HUES6 (cell line): Measurements from ENCODE around the gene KCNK4.

ENCODE experiments used
- H3K27ac ChIP-seq: 2 replicates; pipeline ENCODE4 v1.7.0; 2013; ENCODE audit warnings: low read depth, mild to moderate bottlenecking, low read length, inconsistent platforms
- H3K27me3 ChIP-seq: 2 replicates; pipeline ENCODE4 v1.6.1; 2013; ENCODE audit warnings: low read length; ENCODE audit not compliant: control insufficient read depth, insufficient read depth
- H3K36me3 ChIP-seq: 2 replicates; pipeline ENCODE4 v1.6.1; 2013; ENCODE audit warnings: low read length; ENCODE audit not compliant: control insufficient read depth, insufficient read depth
- H3K4me1 ChIP-seq: 2 replicates; pipeline ENCODE4 v1.6.1; 2013; ENCODE audit warnings: low read length; ENCODE audit not compliant: control insufficient read depth, insufficient read depth
- H3K4me3 ChIP-seq: 2 replicates; pipeline ENCODE4 v1.5.1; 2013; ENCODE audit warnings: low read depth, low read length
- H3K9ac ChIP-seq: one replicate; pipeline ENCODE4 v1.6.1; 2013; ENCODE audit warnings: mild to moderate bottlenecking, low read length
- H3K9me3 ChIP-seq: 2 replicates; pipeline ENCODE4 v1.6.1; 2013; ENCODE audit warnings: low read depth, low read length; ENCODE audit not compliant: control insufficient read depth, insufficient read depth

The KCNK4 gene

DNA sequence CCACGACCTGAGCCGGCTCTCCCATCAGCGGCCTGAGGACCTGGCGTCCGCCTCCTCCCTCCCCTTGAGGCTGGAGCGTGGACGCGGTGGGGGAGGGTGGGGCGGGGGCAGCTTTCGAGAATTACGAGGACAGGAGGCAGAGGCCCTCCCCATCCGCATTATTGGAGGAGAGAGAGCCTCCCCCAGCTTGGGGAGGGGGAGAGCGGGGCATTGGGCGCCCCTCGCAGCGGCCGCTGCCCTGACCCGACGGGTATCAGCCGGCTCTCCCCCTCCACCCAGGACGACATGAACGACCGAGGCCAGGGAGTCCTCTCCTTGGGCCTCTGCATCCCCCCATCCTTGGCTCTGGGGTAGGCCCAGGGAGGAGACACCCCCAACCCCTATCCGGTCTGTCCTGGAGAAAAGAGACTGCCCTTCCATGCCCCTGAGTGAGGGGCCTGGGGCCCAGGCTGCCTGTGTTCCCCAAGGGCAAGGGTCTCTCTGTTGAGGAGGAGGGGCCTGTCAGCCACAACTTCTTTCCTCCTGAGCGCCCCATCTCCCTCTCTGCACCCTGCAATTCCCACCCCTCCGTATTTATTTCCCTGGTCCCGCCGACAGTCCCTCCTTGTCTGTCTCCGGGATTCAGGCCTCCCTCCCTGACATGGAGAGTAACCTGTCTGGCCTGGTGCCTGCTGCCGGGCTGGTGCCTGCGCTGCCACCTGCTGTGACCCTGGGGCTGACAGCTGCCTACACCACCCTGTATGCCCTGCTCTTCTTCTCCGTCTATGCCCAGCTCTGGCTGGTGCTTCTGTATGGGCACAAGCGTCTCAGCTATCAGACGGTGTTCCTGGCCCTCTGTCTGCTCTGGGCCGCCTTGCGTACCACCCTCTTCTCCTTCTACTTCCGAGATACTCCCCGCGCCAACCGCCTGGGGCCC is 5.0 kb upstream of the KCNK4 start:
- H3K4me3 ChIP-seq: peak overlapping the region; percentile 94
- peaks cover 30% of the 10 kb centered on the region for H3K27me3 ChIP-seq
- H3K9ac ChIP-seq: peak overlapping the region; percentile 53
- peaks cover 6% of the 10 kb centered on the region; the same call in 1 of the 2 replicates for H3K36me3 ChIP-seq
- H3K27ac ChIP-seq: no peak overlapping the region
- peaks cover 9% of the 10 kb centered on the region; the same call in 1 of the 2 replicates for H3K4me1 ChIP-seq
- no peaks in the 10 kb centered on the region for H3K9me3 ChIP-seq

- H3K36me3 ChIP-seq: peaks cover 6% of the 10 kb centered on the region; the same call in 1 of the 2 replicates
- H3K27me3 ChIP-seq: peaks cover 36% of the 10 kb centered on the region
- no peak overlapping the region for H3K9ac ChIP-seq
- H3K9me3 ChIP-seq: no peaks in the 10 kb centered on the region
- H3K27ac ChIP-seq: no peak overlapping the region
- no peak overlapping the region for H3K4me3 ChIP-seq
- peaks cover 9% of the 10 kb centered on the region; the same call in 1 of the 2 replicates for H3K4me1 ChIP-seq
These were observed 4.3 kb upstream of the KCNK4 start for GRCh38 chr11:64286801-64287159.

- no peak overlapping the region for H3K4me3 ChIP-seq
- no peaks in the 10 kb centered on the region for H3K9me3 ChIP-seq
- H3K36me3 ChIP-seq: 0 out of 2 replicates have a peak, but pooled peaks cover 2% of the 10 kb centered on the region
- H3K27me3 ChIP-seq: peaks cover 47% of the 10 kb centered on the region
- no peak overlapping the region for H3K9ac ChIP-seq
- H3K4me1 ChIP-seq: peaks cover 9% of the 10 kb centered on the region; the same call in 1 of the 2 replicates
- H3K27ac ChIP-seq: no peak overlapping the region
These were observed 3.3 kb upstream of the KCNK4 start for GRCh38 chr11:64287676-64288352.

DNA sequence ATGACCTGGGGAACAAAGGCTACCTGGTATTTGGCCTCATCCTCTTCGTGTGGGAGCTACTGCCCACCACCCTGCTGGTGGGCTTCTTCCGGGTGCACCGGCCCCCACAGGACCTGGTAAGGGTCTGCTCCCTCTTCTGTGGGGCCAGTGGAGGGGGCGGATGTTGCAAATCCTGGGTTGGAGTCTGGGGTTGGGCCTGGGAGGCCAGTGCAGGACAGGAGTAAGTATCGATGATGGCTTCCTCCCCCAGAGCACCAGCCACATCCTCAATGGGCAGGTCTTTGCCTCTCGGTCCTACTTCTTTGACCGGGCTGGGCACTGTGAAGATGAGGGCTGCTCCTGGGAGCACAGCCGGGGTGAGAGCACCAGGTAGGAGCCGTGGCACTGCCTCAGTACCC is 2.8 kb upstream of the KCNK4 start:
- no peak overlapping the region for H3K4me3 ChIP-seq
- 0 out of 2 replicates have a peak, but pooled peaks cover 2% of the 10 kb centered on the region for H3K36me3 ChIP-seq
- H3K9me3 ChIP-seq: no peaks in the 10 kb centered on the region
- peaks cover 52% of the 10 kb centered on the region for H3K27me3 ChIP-seq
- H3K9ac ChIP-seq: no peak overlapping the region
- H3K4me1 ChIP-seq: peaks cover 9% of the 10 kb centered on the region; the same call in 1 of the 2 replicates
- H3K27ac ChIP-seq: no peak overlapping the region

DNA sequence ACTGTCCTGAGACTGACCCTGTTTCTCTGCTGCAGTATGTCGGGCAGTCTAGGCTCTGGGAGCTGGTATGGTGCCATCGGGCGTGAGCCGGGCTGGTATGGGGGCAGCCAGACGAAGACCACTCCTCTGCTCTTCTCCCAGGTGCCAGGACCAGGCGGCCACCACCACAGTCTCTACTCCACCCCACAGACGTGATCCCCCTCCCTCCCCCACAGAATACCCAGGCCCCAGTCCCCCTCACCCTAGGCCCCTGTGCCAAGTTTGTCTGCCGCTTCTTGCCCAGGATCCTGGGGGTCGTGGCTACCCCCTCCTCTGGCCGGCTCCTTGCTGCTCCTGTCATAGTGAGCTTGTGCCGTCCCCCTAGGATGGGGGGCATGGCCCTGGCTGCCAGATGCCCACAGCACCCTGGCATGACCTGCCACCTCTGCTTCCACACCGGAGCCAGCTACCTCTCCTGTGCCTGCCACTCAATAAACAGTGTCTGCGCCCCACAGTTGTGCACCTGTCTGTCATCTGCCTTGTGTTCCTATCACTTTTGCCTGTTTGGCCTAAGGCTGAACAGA is 2.0 kb upstream of the KCNK4 start:
- peaks cover 9% of the 10 kb centered on the region; the same call in 1 of the 2 replicates for H3K4me1 ChIP-seq
- 0 out of 2 replicates have a peak, but pooled peaks cover 2% of the 10 kb centered on the region for H3K36me3 ChIP-seq
- no peak overlapping the region for H3K4me3 ChIP-seq
- no peak overlapping the region for H3K27ac ChIP-seq
- H3K9ac ChIP-seq: no peak overlapping the region
- no peaks in the 10 kb centered on the region for H3K9me3 ChIP-seq
- peaks cover 59% of the 10 kb centered on the region for H3K27me3 ChIP-seq

GRCh38 chr11:64290352-64291261 is 495 bp upstream of the KCNK4 start:
- Histone ChIP-seq H3K36me3 (0 out of 2 replicates have a peak, but pooled peaks cover 2% of the 10 kb centered on the region), H3K4me3 (peak overlapping the region; percentile 50), H3K9me3 (no peaks in the 10 kb centered on the region), H3K27ac (no peak overlapping the region), H3K9ac (no peak overlapping the region), H3K4me1 (peaks cover 9% of the 10 kb centered on the region; the same call in 1 of the 2 replicates), H3K27me3 (peaks cover 75% of the 10 kb centered on the region)

- Histone ChIP-seq H3K4me1 (0 out of 2 replicates have a peak, but pooled peaks cover 4% of the 10 kb centered on the region), H3K4me3 (peak overlapping the region; percentile 50), H3K9ac (no peak overlapping the region), H3K36me3 (0 out of 2 replicates have a peak, but pooled peaks cover 2% of the 10 kb centered on the region), H3K27ac (no peak overlapping the region), H3K9me3 (no peaks in the 10 kb centered on the region), H3K27me3 (peaks cover 88% of the 10 kb centered on the region)
These were observed 804 bp downstream of the KCNK4 start for GRCh38 chr11:64291752-64292459.

GRCh38 chr11:64292460-64293254 is 1.6 kb downstream of the KCNK4 start:
- Histone ChIP-seq H3K9me3 (no peaks in the 10 kb centered on the region), H3K9ac (peak overlapping the region; percentile 16), H3K4me1 (0 out of 2 replicates have a peak, but pooled peaks cover 4% of the 10 kb centered on the region), H3K27ac (no peak overlapping the region), H3K27me3 (peaks cover 95% of the 10 kb centered on the region), H3K4me3 (peak overlapping the region; percentile 50), H3K36me3 (0 out of 2 replicates have a peak, but pooled peaks cover 2% of the 10 kb centered on the region)

DNA sequence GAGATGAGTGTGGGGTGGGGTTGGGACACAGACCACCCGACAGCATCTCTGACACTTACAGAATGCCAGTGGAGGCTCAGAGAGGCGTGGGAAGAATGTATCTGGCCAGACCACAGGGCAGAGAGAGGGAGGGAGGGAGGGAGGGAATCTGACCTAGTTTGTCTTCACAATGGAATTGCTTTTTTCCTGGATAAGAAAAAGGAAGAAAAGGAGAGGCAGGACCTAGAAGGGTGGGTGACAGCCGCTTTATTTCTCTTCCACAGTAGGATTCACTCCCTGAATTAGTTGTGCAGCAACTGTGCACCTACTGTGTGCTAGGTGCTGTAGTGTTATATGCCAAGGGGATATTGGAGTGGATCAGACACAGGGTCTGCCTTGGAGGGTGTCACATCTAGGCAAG is 3.7 kb downstream of the KCNK4 start:
- no peaks in the 10 kb centered on the region for H3K36me3 ChIP-seq
- H3K4me1 ChIP-seq: peaks cover 6% of the 10 kb centered on the region
- H3K9me3 ChIP-seq: no peaks in the 10 kb centered on the region
- no peak overlapping the region for H3K9ac ChIP-seq
- H3K4me3 ChIP-seq: no peak overlapping the region
- no peak overlapping the region for H3K27ac ChIP-seq
- H3K27me3 ChIP-seq: peaks cover 100% of the 10 kb centered on the region
